K562 (cell line): ENCODE measurements around the gene IGF2BP1. TPM values are rescaled to one million over a fixed set of nuclear protein-coding genes. Genes with fewer than 3 reads are reported as not detected.

Experiments used
- ARNT ChIP-seq, 2 experiments: fragments of 450-650 bp; IDR thresholded peaks; 2 replicates each; pipeline ENCODE4 v1.6.1; 2016; ENCODE audit warnings: mild to moderate bottlenecking in 1 of 2
- BMI1 ChIP-seq: fragments of 150-350 bp; IDR thresholded peaks from 2 replicates; pipeline ENCODE4 v1.6.1; 2014; ENCODE audit warnings: low read length
- CXXC5 ChIP-seq: fragments of 250-450 bp; sonication (Bioruptor Pico); IDR thresholded peaks from 2 replicates; pipeline ENCODE4 v1.8.0; 2022; ENCODE audit warnings: inconsistent platforms, mild to moderate bottlenecking, moderate library complexity
- GTF2B ChIP-seq: IDR thresholded peaks from 2 replicates; pipeline ENCODE4 v1.6.1; 2011; ENCODE audit not compliant: insufficient read length; ENCODE audit errors: extremely low read depth
- HBP1 ChIP-seq: fragments of 450-650 bp; formaldehyde crosslinking; IDR thresholded peaks from 2 replicates; pipeline ENCODE4 v1.4.0; 2022; ENCODE audit warnings: missing genetic modification characterization
- HLTF ChIP-seq: fragments of 450-650 bp; IDR thresholded peaks from 2 replicates; pipeline ENCODE4 v1.6.1; 2016
- HNRNPK ChIP-seq: fragments of 200-400 bp; formaldehyde crosslinking; IDR thresholded peaks from one replicate; pipeline ENCODE4 v1.6.1; 2018; ENCODE audit warnings: mild to moderate bottlenecking, low read depth, low read length; ENCODE audit not compliant: poor library complexity, severe bottlenecking
- KLF16 ChIP-seq: IDR thresholded peaks from 2 replicates; pipeline ENCODE4 v1.6.1; 2016; ENCODE audit warnings: antibody characterized with exemption
- MAFF ChIP-seq: IDR thresholded peaks from 2 replicates; pipeline ENCODE4 v1.6.1; 2012; ENCODE audit warnings: low read length, improper control_type of control experiment
- MCM2 ChIP-seq: fragments of 450-650 bp; IDR thresholded peaks from 2 replicates; pipeline ENCODE4 v1.6.1; 2017; ENCODE audit warnings: low read depth, mild to moderate bottlenecking
- NFE2 ChIP-seq: IDR thresholded peaks from 2 replicates; pipeline ENCODE4 v1.6.1; 2014; ENCODE audit warnings: antibody characterized with exemption, low read depth
- SMARCB1 ChIP-seq: IDR thresholded peaks from 2 replicates; pipeline ENCODE4 v1.6.1; 2011; ENCODE audit warnings: improper control_type of control experiment, low read depth; ENCODE audit not compliant: insufficient read length
- ZNF134 ChIP-seq: fragments of 250-450 bp; sonication (Bioruptor Pico); conservative IDR thresholded peaks from 2 replicates; pipeline ENCODE4 v1.4.0; 2020
- ZNF77 ChIP-seq: fragments of 250-450 bp; sonication (Bioruptor Pico); IDR thresholded peaks from 2 replicates; pipeline ENCODE4 v1.5.0; 2020
- polyA plus RNA-seq, 8 experiments: library from polyadenylated mRNA; depleted of rRNA in 4 of 8; stranded (reverse) in 5 of 8; unstranded in 3 of 8; fragments of >200 nt; fragmentation: Nextera tagmentation in 2 of 8; fragmentation: Illumina TruSeq in 1 of 8; extraction: Ambion mirVana in 2 of 8; extraction: Trizol in 1 of 8; gene quantifications; 2 replicates each; pipeline versions ENCODE4 v1.2.1 to v1.2.3, GENCODE V29; 2011 to 2014; ENCODE audit warnings: inconsistent platforms in 1 of 8, missing spikeins in 1 of 8
- total RNA-seq, 7 experiments: library from RNA; depleted of rRNA in 6 of 7; stranded (reverse); fragments of >200 nt in 6 of 7; fragmentation: Illumina TruSeq in 2 of 7; extraction: Trizol in 2 of 7; gene quantifications; 2 replicates each; pipeline versions ENCODE4 v1.2.1 to v1.2.3, GENCODE V29; 2011 to 2021; ENCODE audit warnings: low replicate concordance in 1 of 7
- TF ChIP-seq, protein P1 (sequence below), 3 experiments: fragments of 200-800 bp in 1 of 3; sonication (Bioruptor generic) in 1 of 3; sonication (generic) in 1 of 3; formaldehyde crosslinking in 1 of 3; IDR thresholded peaks; 2 replicates each; pipeline versions ENCODE4 v1.6.1 to v1.8.0; 2016 to 2022; ENCODE audit warnings: mild to moderate bottlenecking in 2 of 3, missing compliant biosample characterization in 2 of 3, missing genetic modification characterization in 2 of 3, missing genetic modification reagents in 1 of 3
- TF ChIP-seq, protein P2 (sequence below): fragments of 250-450 bp; sonication (Bioruptor Pico); IDR thresholded peaks from 2 replicates; pipeline ENCODE4 v1.8.0; 2021; ENCODE audit warnings: moderate library complexity, mild to moderate bottlenecking, inconsistent platforms
- TF ChIP-seq, protein P3 (sequence below): fragments of 200-800 bp; sonication (Bioruptor generic); IDR thresholded peaks from 2 replicates; pipeline ENCODE4 v1.6.1; 2016; ENCODE audit warnings: missing genetic modification characterization, missing compliant biosample characterization
- TF ChIP-seq, protein P4 (sequence below): fragments of 450-650 bp; IDR thresholded peaks from 2 replicates; pipeline ENCODE4 v1.7.1; 2018; ENCODE audit warnings: mild to moderate bottlenecking, low read depth; ENCODE audit not compliant: partially characterized antibody

IGF2BP1 gene
- total and polyA plus RNA-seq, 9 of the 15 experiments (the other 6 are each of a cell fraction or from before 2014, with no cell fraction given) = 13.0 to 318 (median 53.6) TPM

DNA sequence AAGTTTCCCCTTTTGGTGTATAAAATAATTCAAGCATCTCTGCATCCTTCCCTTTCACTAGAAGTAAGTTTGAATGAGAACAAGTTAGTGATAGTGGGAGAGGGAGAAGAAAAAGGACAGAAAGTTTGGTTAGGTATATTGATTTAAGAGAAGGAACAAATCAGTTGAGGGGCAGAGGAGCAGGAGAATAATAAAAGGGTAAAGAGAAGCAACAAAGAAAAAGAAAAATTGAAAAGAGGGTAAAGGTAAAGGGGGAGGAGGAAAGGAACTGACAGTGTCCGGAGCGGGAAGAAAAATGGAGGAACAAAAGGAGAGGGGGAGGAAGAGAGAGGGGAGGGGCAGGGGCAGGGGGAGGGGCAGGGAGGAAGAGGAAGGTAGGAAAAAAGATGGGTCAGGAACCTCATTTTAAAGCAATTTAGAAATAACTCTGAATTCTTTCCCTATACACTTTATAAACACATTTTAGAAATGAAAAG is 6.3 kb upstream of the IGF2BP1 start (continued):
- TF ChIP-seq, protein P1, sequence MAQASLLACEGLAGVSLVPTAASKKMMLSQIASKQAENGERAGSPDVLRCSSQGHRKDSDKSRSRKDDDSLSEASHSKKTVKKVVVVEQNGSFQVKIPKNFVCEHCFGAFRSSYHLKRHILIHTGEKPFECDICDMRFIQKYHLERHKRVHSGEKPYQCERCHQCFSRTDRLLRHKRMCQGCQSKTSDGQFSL (CRISPR knock-in tag; IDR thresholded peaks at IDR 0.05) = no peak
- TF ChIP-seq, protein P1 (tag; IDR thresholded peaks at IDR 0.05) = no peak
- TF ChIP-seq MAFF = no peak
- TF ChIP-seq CXXC5 (CRISPR knock-in tag) = no peak
- TF ChIP-seq KLF16 = no peak
- TF ChIP-seq, protein P2, sequence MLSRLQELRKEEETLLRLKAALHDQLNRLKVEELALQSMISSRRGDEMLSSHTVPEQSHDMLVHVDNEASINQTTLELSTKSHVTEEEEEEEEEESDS (CRISPR knock-in tag) = no peak
- no peak for TF ChIP-seq ZNF77 (CRISPR knock-in tag)
- TF ChIP-seq BMI1 = no peak
- TF ChIP-seq SMARCB1 = no peak
- no peak for TF ChIP-seq MCM2
- TF ChIP-seq HNRNPK = peak; percentile 71
- TF ChIP-seq HBP1 (CRISPR knock-in tag) = peak; percentile 74; the same call in 1 of the 2 replicates
- no peak for TF ChIP-seq GTF2B
- TF ChIP-seq ARNT (IDR thresholded peaks at IDR 0.05) = no peak
- TF ChIP-seq ZNF134 (CRISPR knock-in tag) = no peak
- TF ChIP-seq NFE2 = no peak
- TF ChIP-seq HLTF = peak; percentile 87
- TF ChIP-seq, protein P3, sequence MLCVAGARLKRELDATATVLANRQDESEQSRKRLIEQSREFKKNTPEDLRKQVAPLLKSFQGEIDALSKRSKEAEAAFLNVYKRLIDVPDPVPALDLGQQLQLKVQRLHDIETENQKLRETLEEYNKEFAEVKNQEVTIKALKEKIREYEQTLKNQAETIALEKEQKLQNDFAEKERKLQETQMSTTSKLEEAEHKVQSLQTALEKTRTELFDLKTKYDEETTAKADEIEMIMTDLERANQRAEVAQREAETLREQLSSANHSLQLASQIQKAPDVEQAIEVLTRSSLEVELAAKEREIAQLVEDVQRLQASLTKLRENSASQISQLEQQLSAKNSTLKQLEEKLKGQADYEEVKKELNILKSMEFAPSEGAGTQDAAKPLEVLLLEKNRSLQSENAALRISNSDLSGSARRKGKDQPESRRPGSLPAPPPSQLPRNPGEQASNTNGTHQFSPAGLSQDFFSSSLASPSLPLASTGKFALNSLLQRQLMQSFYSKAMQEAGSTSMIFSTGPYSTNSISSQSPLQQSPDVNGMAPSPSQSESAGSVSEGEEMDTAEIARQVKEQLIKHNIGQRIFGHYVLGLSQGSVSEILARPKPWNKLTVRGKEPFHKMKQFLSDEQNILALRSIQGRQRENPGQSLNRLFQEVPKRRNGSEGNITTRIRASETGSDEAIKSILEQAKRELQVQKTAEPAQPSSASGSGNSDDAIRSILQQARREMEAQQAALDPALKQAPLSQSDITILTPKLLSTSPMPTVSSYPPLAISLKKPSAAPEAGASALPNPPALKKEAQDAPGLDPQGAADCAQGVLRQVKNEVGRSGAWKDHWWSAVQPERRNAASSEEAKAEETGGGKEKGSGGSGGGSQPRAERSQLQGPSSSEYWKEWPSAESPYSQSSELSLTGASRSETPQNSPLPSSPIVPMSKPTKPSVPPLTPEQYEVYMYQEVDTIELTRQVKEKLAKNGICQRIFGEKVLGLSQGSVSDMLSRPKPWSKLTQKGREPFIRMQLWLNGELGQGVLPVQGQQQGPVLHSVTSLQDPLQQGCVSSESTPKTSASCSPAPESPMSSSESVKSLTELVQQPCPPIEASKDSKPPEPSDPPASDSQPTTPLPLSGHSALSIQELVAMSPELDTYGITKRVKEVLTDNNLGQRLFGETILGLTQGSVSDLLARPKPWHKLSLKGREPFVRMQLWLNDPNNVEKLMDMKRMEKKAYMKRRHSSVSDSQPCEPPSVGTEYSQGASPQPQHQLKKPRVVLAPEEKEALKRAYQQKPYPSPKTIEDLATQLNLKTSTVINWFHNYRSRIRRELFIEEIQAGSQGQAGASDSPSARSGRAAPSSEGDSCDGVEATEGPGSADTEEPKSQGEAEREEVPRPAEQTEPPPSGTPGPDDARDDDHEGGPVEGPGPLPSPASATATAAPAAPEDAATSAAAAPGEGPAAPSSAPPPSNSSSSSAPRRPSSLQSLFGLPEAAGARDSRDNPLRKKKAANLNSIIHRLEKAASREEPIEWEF (CRISPR knock-in tag) = no peak
- TF ChIP-seq, protein P4, sequence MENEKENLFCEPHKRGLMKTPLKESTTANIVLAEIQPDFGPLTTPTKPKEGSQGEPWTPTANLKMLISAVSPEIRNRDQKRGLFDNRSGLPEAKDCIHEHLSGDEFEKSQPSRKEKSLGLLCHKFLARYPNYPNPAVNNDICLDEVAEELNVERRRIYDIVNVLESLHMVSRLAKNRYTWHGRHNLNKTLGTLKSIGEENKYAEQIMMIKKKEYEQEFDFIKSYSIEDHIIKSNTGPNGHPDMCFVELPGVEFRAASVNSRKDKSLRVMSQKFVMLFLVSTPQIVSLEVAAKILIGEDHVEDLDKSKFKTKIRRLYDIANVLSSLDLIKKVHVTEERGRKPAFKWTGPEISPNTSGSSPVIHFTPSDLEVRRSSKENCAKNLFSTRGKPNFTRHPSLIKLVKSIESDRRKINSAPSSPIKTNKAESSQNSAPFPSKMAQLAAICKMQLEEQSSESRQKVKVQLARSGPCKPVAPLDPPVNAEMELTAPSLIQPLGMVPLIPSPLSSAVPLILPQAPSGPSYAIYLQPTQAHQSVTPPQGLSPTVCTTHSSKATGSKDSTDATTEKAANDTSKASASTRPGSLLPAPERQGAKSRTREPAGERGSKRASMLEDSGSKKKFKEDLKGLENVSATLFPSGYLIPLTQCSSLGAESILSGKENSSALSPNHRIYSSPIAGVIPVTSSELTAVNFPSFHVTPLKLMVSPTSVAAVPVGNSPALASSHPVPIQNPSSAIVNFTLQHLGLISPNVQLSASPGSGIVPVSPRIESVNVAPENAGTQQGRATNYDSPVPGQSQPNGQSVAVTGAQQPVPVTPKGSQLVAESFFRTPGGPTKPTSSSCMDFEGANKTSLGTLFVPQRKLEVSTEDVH = no peak
